HEK293 (cell line): ENCODE data around the gene TMEM164.

ENCODE experiments used
- ZBTB26 ChIP-seq: fragments of 450-650 bp; formaldehyde crosslinking; optimal IDR thresholded peaks from 2 replicates; pipeline ENCODE3; 2016; ENCODE audit warnings: missing biosample characterization, mild to moderate bottlenecking, missing genetic modification characterization
- ZNF10 ChIP-seq: fragments of 450-650 bp; formaldehyde crosslinking; IDR thresholded peaks from 2 replicates; pipeline ENCODE4 v1.5.1; 2017; ENCODE audit warnings: missing biosample characterization, missing genetic modification characterization
- ZNF175 ChIP-seq: fragments of 450-650 bp; formaldehyde crosslinking; IDR thresholded peaks from 2 replicates; pipeline ENCODE4 v1.5.1; 2016; ENCODE audit warnings: missing biosample characterization, missing genetic modification characterization
- ZNF18 ChIP-seq: fragments of 450-650 bp; formaldehyde crosslinking; IDR thresholded peaks from 2 replicates; pipeline ENCODE4 v1.5.1; 2016; ENCODE audit warnings: missing biosample characterization, missing genetic modification characterization
- ZNF335 ChIP-seq: fragments of 450-650 bp; formaldehyde crosslinking; conservative IDR thresholded peaks from 2 replicates; pipeline ENCODE4 v1.5.1; 2016; ENCODE audit warnings: missing biosample characterization, missing genetic modification characterization
- ZNF560 ChIP-seq: fragments of 450-650 bp; formaldehyde crosslinking; IDR thresholded peaks from 2 replicates; pipeline ENCODE4 v1.5.1; 2017; ENCODE audit warnings: missing biosample characterization, missing genetic modification characterization, borderline replicate concordance
- ZNF571 ChIP-seq: fragments of 450-650 bp; formaldehyde crosslinking; IDR thresholded peaks from 2 replicates; pipeline ENCODE4 v1.5.0; 2017; ENCODE audit warnings: missing biosample characterization, missing genetic modification characterization
- ZNF785 ChIP-seq: fragments of 450-650 bp; formaldehyde crosslinking; IDR thresholded peaks from 2 replicates; pipeline ENCODE4 v1.5.1; 2016; ENCODE audit warnings: missing biosample characterization, missing genetic modification characterization
- TF ChIP-seq, protein P1 (sequence below): fragments of 450-650 bp; formaldehyde crosslinking; IDR thresholded peaks from 2 replicates; pipeline ENCODE4 v1.5.1; 2016; ENCODE audit warnings: missing biosample characterization, missing genetic modification characterization
- TF ChIP-seq, protein P2 (sequence below): fragments of 450-650 bp; formaldehyde crosslinking; IDR thresholded peaks from 2 replicates; pipeline ENCODE4 v1.5.1; 2016; ENCODE audit warnings: missing biosample characterization, missing genetic modification characterization
- TF ChIP-seq, protein P3 (sequence below): fragments of 450-650 bp; formaldehyde crosslinking; IDR thresholded peaks from 2 replicates; pipeline ENCODE4 v1.5.1; 2016; ENCODE audit warnings: missing biosample characterization, missing genetic modification characterization
- TF ChIP-seq, protein P4 (sequence below): fragments of 450-650 bp; formaldehyde crosslinking; IDR thresholded peaks from 2 replicates; pipeline ENCODE4 v1.5.1; 2016; ENCODE audit warnings: missing biosample characterization, missing genetic modification characterization, borderline replicate concordance

DNA sequence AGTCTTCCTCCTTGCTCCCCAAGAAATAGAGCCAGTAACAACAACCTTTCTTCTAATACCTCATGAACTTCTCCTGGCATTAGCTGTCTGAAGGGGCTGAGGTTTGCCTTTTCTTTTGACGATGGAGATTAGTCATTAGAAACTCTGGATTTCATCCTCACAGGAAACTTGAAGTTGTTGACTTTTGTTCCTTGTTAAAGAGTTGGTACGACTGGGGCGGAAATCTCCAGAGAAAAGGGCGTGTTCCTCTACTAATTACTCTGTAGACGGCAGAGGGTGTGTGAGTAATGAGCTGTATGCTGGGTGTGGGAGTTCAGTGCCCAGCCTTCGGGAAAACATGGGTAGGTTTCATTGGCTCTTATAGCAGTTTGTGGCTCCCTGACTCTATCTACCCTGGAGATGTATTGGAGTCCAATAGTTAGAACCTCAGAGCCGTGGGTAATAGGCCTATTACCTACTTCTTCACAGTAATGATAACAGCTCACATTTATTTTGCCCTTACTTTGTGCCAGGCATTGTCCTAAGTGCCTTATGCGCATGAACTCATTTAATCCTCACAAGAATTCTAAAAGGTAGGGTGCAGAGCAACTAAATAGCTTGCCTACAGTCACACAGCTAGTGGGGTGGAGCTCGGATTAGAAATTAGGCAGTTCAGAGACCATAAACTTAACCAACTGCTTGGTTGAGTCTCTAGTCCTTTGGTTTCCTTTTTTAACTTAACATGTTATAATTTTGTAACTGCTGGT is 23.4 kb downstream of the TMEM164 start:
- 0 out of 2 replicates have a peak, but pooled peaks have one; percentile 37 for TF ChIP-seq ZNF335 (tag by site-specific recombination)
- TF ChIP-seq ZNF785 = no peak
- no peak for TF ChIP-seq ZNF571 (tag by site-specific recombination)
- TF ChIP-seq ZNF175 (tag by site-specific recombination) = no peak
- no peak for TF ChIP-seq ZNF560 (tag by site-specific recombination)
- no peak for TF ChIP-seq ZNF18
- TF ChIP-seq, protein P1, sequence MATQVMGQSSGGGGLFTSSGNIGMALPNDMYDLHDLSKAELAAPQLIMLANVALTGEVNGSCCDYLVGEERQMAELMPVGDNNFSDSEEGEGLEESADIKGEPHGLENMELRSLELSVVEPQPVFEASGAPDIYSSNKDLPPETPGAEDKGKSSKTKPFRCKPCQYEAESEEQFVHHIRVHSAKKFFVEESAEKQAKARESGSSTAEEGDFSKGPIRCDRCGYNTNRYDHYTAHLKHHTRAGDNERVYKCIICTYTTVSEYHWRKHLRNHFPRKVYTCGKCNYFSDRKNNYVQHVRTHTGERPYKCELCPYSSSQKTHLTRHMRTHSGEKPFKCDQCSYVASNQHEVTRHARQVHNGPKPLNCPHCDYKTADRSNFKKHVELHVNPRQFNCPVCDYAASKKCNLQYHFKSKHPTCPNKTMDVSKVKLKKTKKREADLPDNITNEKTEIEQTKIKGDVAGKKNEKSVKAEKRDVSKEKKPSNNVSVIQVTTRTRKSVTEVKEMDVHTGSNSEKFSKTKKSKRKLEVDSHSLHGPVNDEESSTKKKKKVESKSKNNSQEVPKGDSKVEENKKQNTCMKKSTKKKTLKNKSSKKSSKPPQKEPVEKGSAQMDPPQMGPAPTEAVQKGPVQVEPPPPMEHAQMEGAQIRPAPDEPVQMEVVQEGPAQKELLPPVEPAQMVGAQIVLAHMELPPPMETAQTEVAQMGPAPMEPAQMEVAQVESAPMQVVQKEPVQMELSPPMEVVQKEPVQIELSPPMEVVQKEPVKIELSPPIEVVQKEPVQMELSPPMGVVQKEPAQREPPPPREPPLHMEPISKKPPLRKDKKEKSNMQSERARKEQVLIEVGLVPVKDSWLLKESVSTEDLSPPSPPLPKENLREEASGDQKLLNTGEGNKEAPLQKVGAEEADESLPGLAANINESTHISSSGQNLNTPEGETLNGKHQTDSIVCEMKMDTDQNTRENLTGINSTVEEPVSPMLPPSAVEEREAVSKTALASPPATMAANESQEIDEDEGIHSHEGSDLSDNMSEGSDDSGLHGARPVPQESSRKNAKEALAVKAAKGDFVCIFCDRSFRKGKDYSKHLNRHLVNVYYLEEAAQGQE (tag by site-specific recombination) = no peak
- no peak for TF ChIP-seq ZBTB26 (tag by site-specific recombination)
- TF ChIP-seq, protein P2, sequence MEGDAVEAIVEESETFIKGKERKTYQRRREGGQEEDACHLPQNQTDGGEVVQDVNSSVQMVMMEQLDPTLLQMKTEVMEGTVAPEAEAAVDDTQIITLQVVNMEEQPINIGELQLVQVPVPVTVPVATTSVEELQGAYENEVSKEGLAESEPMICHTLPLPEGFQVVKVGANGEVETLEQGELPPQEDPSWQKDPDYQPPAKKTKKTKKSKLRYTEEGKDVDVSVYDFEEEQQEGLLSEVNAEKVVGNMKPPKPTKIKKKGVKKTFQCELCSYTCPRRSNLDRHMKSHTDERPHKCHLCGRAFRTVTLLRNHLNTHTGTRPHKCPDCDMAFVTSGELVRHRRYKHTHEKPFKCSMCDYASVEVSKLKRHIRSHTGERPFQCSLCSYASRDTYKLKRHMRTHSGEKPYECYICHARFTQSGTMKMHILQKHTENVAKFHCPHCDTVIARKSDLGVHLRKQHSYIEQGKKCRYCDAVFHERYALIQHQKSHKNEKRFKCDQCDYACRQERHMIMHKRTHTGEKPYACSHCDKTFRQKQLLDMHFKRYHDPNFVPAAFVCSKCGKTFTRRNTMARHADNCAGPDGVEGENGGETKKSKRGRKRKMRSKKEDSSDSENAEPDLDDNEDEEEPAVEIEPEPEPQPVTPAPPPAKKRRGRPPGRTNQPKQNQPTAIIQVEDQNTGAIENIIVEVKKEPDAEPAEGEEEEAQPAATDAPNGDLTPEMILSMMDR = no peak
- TF ChIP-seq ZNF10 (tag by site-specific recombination) = no peak
- TF ChIP-seq, protein P3, sequence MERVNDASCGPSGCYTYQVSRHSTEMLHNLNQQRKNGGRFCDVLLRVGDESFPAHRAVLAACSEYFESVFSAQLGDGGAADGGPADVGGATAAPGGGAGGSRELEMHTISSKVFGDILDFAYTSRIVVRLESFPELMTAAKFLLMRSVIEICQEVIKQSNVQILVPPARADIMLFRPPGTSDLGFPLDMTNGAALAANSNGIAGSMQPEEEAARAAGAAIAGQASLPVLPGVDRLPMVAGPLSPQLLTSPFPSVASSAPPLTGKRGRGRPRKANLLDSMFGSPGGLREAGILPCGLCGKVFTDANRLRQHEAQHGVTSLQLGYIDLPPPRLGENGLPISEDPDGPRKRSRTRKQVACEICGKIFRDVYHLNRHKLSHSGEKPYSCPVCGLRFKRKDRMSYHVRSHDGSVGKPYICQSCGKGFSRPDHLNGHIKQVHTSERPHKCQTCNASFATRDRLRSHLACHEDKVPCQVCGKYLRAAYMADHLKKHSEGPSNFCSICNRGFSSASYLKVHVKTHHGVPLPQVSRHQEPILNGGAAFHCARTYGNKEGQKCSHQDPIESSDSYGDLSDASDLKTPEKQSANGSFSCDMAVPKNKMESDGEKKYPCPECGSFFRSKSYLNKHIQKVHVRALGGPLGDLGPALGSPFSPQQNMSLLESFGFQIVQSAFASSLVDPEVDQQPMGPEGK (tag by site-specific recombination) = no peak
- TF ChIP-seq, protein P4, sequence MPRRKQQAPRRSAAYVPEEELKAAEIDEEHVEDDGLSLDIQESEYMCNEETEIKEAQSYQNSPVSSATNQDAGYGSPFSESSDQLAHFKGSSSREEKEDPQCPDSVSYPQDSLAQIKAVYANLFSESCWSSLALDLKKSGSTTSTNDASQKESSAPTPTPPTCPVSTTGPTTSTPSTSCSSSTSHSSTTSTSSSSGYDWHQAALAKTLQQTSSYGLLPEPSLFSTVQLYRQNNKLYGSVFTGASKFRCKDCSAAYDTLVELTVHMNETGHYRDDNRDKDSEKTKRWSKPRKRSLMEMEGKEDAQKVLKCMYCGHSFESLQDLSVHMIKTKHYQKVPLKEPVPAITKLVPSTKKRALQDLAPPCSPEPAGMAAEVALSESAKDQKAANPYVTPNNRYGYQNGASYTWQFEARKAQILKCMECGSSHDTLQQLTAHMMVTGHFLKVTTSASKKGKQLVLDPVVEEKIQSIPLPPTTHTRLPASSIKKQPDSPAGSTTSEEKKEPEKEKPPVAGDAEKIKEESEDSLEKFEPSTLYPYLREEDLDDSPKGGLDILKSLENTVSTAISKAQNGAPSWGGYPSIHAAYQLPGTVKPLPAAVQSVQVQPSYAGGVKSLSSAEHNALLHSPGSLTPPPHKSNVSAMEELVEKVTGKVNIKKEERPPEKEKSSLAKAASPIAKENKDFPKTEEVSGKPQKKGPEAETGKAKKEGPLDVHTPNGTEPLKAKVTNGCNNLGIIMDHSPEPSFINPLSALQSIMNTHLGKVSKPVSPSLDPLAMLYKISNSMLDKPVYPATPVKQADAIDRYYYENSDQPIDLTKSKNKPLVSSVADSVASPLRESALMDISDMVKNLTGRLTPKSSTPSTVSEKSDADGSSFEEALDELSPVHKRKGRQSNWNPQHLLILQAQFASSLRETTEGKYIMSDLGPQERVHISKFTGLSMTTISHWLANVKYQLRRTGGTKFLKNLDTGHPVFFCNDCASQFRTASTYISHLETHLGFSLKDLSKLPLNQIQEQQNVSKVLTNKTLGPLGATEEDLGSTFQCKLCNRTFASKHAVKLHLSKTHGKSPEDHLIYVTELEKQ (tag by site-specific recombination) = no peak
